ENCODE data around the gene TUBGCP4. TPM values are rescaled to one million over a fixed set of nuclear protein-coding genes. Genes with fewer than 3 reads are reported as not detected.

TUBGCP4 gene
- total RNA-seq, 1 experiment from 2014 or later = 23.5 TPM

DNA sequence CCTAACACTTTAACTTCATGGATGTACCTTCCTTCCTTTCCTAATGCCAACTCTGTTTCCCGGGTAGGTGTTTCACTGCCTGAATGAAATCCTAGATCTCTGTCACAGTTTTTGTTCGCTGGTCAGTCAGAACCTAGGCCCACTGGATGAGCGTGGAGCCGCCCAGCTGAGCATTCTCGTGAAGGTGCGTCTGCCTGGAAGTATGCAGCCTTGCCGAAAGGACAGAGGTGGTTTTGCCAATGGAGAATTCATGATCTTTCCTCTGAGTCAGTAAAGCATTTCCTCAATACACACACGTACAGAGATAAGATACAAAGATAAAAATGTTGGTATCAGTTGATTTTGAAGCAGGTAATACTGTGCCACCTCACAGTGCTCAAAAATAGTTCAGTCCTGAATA is 32.7 kb downstream of the TUBGCP4 start:
- H3K27ac Mint-ChIP-seq = peak overlapping the region in 1 of 3 experiments; percentile 78; a peak in 3 of 7 replicates
- Histone ChIP-seq H2AK5ac (ENCODE audit: insufficient read length, low read length) (no peak overlapping the region), H2BK120ac (ENCODE audit: low read depth, low read length, poor library complexity, severe bottlenecking) (no peak overlapping the region), H3K79me2 (ENCODE audit: insufficient read depth, low read length) (no peaks in the 10 kb centered on the region), H3K9ac (ENCODE audit: extremely low read depth, insufficient read length, low read length) (no peak overlapping the region), H4K5ac (ENCODE audit: insufficient read length, low read depth, low read length) (no peak overlapping the region), H3K56ac (ENCODE audit: insufficient read length, low read depth, low read length) (no peak overlapping the region), H3K27ac (ENCODE audit: insufficient read length, low read depth, low read length) (no peak overlapping the region), H3K27me3 (ENCODE audit: insufficient read depth, low read length) (no peaks in the 10 kb centered on the region), H3K23me2 (ENCODE audit: insufficient read length, low read depth, low read length, poor library complexity, severe bottlenecking) (no peaks in the 10 kb centered on the region), H3K4me1 (ENCODE audit: insufficient read depth, low read length) (no peaks in the 10 kb centered on the region), H3K9me3 (ENCODE audit: control insufficient read depth, low read depth, low read length) (no peaks in the 10 kb centered on the region), H4K8ac (replicated peaks; ENCODE audit: insufficient read length, low read depth, low read length) (no peak overlapping the region), H3K4ac (ENCODE audit: low read depth, low read length) (no peak overlapping the region), H2BK20ac (ENCODE audit: low read depth, low read length, poor library complexity, severe bottlenecking) (no peak overlapping the region), H3K4me2 (ENCODE audit: insufficient read depth, insufficient read length, low read length) (no peak overlapping the region), H3K14ac (ENCODE audit: insufficient read depth, low read length) (no peak overlapping the region), H2BK12ac (ENCODE audit: insufficient read length, low read depth, low read length) (no peak overlapping the region), H3K79me1 (ENCODE audit: insufficient read depth, low read depth, low read length, poor library complexity, severe bottlenecking) (no peaks in the 10 kb centered on the region), H2AFZ (ENCODE audit: low read length) (no peak overlapping the region), H2BK15ac (ENCODE audit: low read depth, low read length) (no peak overlapping the region), H4K91ac (ENCODE audit: insufficient read length, low read depth, low read length) (no peak overlapping the region), H3K23ac (ENCODE audit: insufficient read length, low read depth, low read length) (no peak overlapping the region), H2BK5ac (ENCODE audit: insufficient read length, low read length) (no peak overlapping the region), H4K20me1 (ENCODE audit: control insufficient read depth, insufficient read depth, insufficient read length) (no peaks in the 10 kb centered on the region), H3T11ph (ENCODE audit: low read length) (no peak overlapping the region), H3K18ac (ENCODE audit: insufficient read length, low read depth, low read length) (no peak overlapping the region)
- TF ChIP-seq, protein P1, sequence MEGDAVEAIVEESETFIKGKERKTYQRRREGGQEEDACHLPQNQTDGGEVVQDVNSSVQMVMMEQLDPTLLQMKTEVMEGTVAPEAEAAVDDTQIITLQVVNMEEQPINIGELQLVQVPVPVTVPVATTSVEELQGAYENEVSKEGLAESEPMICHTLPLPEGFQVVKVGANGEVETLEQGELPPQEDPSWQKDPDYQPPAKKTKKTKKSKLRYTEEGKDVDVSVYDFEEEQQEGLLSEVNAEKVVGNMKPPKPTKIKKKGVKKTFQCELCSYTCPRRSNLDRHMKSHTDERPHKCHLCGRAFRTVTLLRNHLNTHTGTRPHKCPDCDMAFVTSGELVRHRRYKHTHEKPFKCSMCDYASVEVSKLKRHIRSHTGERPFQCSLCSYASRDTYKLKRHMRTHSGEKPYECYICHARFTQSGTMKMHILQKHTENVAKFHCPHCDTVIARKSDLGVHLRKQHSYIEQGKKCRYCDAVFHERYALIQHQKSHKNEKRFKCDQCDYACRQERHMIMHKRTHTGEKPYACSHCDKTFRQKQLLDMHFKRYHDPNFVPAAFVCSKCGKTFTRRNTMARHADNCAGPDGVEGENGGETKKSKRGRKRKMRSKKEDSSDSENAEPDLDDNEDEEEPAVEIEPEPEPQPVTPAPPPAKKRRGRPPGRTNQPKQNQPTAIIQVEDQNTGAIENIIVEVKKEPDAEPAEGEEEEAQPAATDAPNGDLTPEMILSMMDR (conservative IDR thresholded peaks at IDR 0.05) = no peak
- H3K9me3 Mint-ChIP-seq = no peaks in the 10 kb centered on the region
- DNase-seq = no peak
- no peaks in the 10 kb centered on the region for H3K4me1 Mint-ChIP-seq
- H3K36me3 Mint-ChIP-seq (ENCODE audit: insufficient read depth in 1 of 3, low read depth in 3 of 3) = peaks cover 35 to 89% (median 82%) of the 10 kb centered on the region in 3 experiments
- no peak overlapping the region for H3K4me3 Mint-ChIP-seq
- no peaks in the 10 kb centered on the region for H3K27me3 Mint-ChIP-seq (ENCODE audit: low read depth)
- no CpG with 5 or more reads among the region's 8 CpGs for WGBS (ENCODE audit: extremely low coverage, insufficient read length, low lambda C conversion rate)
